KMS-11 (cell line): Measurements from ENCODE around the gene PDCD1LG2.
"Not testable (repeated sequence)": the region's sequence is repeated elsewhere in the genome, so short reads cannot be mapped to it uniquely, and the experiment has no call there.

Source experiments
- H2AFZ ChIP-seq: fragments of 200-600 bp; sonication (generic); 2 replicates; pipeline ENCODE4 v1.6.1; 2016; ENCODE audit warnings: antibody characterized with exemption, mixed run types, low read depth
- H3K27ac ChIP-seq: fragments of 200-600 bp; sonication (generic); 2 replicates; pipeline ENCODE4 v1.6.1; 2016; ENCODE audit warnings: mild to moderate bottlenecking, mixed run types
- H3K27me3 ChIP-seq: fragments of 200-600 bp; sonication (generic); 2 replicates; pipeline ENCODE4 v1.6.1; 2017; ENCODE audit warnings: mild to moderate bottlenecking, low read depth, mixed run types, moderate library complexity; ENCODE audit not compliant: insufficient read depth
- H3K36me3 ChIP-seq: fragments of 200-600 bp; sonication (generic); 2 replicates; pipeline ENCODE4 v1.6.1; 2017; ENCODE audit warnings: mild to moderate bottlenecking, mixed run types; ENCODE audit not compliant: insufficient read depth
- H3K4me1 ChIP-seq: fragments of 200-600 bp; sonication (generic); 2 replicates; pipeline ENCODE4 v1.6.1; 2016; ENCODE audit warnings: mild to moderate bottlenecking, low read depth, mixed run types; ENCODE audit not compliant: poor library complexity, severe bottlenecking
- H3K4me2 ChIP-seq: fragments of 200-600 bp; sonication (generic); 2 replicates; pipeline ENCODE4 v1.7.0; 2016; ENCODE audit warnings: mild to moderate bottlenecking, mixed run types
- H3K4me3 ChIP-seq: fragments of 200-600 bp; sonication (generic); IDR thresholded peaks from 2 replicates; pipeline ENCODE4 v1.6.1; 2017; ENCODE audit warnings: low read depth, low read length, mixed read lengths; ENCODE audit not compliant: insufficient read depth
- H3K79me2 ChIP-seq: fragments of 200-600 bp; sonication (generic); 2 replicates; pipeline ENCODE4 v1.6.1; 2016; ENCODE audit warnings: low read depth, mixed run types; ENCODE audit not compliant: insufficient read depth
- H3K9ac ChIP-seq: fragments of 200-600 bp; sonication (generic); 2 replicates; pipeline ENCODE4 v1.6.1; 2016; ENCODE audit warnings: mild to moderate bottlenecking, mixed run types
- H4K20me1 ChIP-seq: fragments of 200-600 bp; sonication (generic); 2 replicates; pipeline ENCODE4 v1.6.1; 2016; ENCODE audit warnings: mild to moderate bottlenecking, mixed run types; ENCODE audit not compliant: insufficient read depth
- CTCF ChIP-seq: fragments of 200-600 bp; sonication (generic); conservative IDR thresholded peaks from 2 replicates; pipeline ENCODE4 v1.6.1; 2017; ENCODE audit warnings: low read depth, mild to moderate bottlenecking, antibody characterized with exemption, low read length, moderate library complexity, mixed read lengths

Gene PDCD1LG2

GRCh38 chr9:5578698-5579085 is 68.4 kb downstream of the PDCD1LG2 start:
- Histone ChIP-seq H4K20me1 (no peaks in the 10 kb centered on the region), H3K27me3 (no peaks in the 10 kb centered on the region), H3K36me3 (no peaks in the 10 kb centered on the region), H3K27ac (no peak overlapping the region), H3K79me2 (no peaks in the 10 kb centered on the region), H3K4me2 (no peak overlapping the region), H3K4me3 (no peak overlapping the region), H2AFZ (no peak overlapping the region), H3K4me1 (peaks cover 38% of the 10 kb centered on the region), H3K9ac (no peak overlapping the region)
- no peak for TF ChIP-seq CTCF

GRCh38 chr9:5579881-5580280 is 69.5 kb downstream of the PDCD1LG2 start:
- Histone ChIP-seq H4K20me1 (no peaks in the 10 kb centered on the region), H3K4me2 (peak overlapping the region; percentile 19), H3K36me3 (no peaks in the 10 kb centered on the region), H3K27ac (peak overlapping the region; percentile 5; the same call in 1 of the 2 replicates), H3K27me3 (no peaks in the 10 kb centered on the region), H3K9ac (no peak overlapping the region), H3K4me1 (peaks cover 43% of the 10 kb centered on the region), H2AFZ (no peak overlapping the region), H3K4me3 (no peak overlapping the region), H3K79me2 (no peaks in the 10 kb centered on the region)
- no peak for TF ChIP-seq CTCF

- Histone ChIP-seq H3K4me3 (no peak overlapping the region), H3K27ac (no peak overlapping the region), H4K20me1 (no peaks in the 10 kb centered on the region), H3K4me2 (peak overlapping the region; percentile 19; the same call in 1 of the 2 replicates), H3K36me3 (no peaks in the 10 kb centered on the region), H3K79me2 (no peaks in the 10 kb centered on the region), H3K9ac (no peak overlapping the region), H3K4me1 (peaks cover 50% of the 10 kb centered on the region), H2AFZ (no peak overlapping the region), H3K27me3 (no peaks in the 10 kb centered on the region)
- TF ChIP-seq CTCF: no peak
These were observed 70.3 kb downstream of the PDCD1LG2 start for GRCh38 chr9:5580650-5581049.

GRCh38 chr9:5581706-5582105 is 71.4 kb downstream of the PDCD1LG2 start:
- not testable (repeated sequence) for H3K79me2 ChIP-seq, H3K4me2 ChIP-seq, H3K36me3 ChIP-seq, H3K4me3 ChIP-seq, H2AFZ ChIP-seq, H4K20me1 ChIP-seq, H3K27ac ChIP-seq, H3K9ac ChIP-seq, H3K27me3 ChIP-seq
- peaks cover 60% of the 10 kb centered on the region for H3K4me1 ChIP-seq

GRCh38 chr9:5582835-5583195 is 72.5 kb downstream of the PDCD1LG2 start:
- no peak overlapping the region for H2AFZ ChIP-seq
- no peak overlapping the region; the same call in 1 of the 2 replicates for H3K4me2 ChIP-seq
- H3K79me2 ChIP-seq: no peaks in the 10 kb centered on the region
- peaks cover 70% of the 10 kb centered on the region for H3K4me1 ChIP-seq
- no peaks in the 10 kb centered on the region for H3K36me3 ChIP-seq
- H3K9ac ChIP-seq: no peak overlapping the region
- H4K20me1 ChIP-seq: no peaks in the 10 kb centered on the region
- no peaks in the 10 kb centered on the region for H3K27me3 ChIP-seq
- H3K27ac ChIP-seq: no peak overlapping the region
- TF ChIP-seq CTCF: no peak
- H3K4me3 ChIP-seq: no peak overlapping the region
